ENCODE data around the gene LRMDA.
A peak's percentile ranks its signal among the peaks of the same experiment; 100 is the strongest.
"Not testable (repeated sequence)": the region's sequence is repeated elsewhere in the genome, so short reads cannot be mapped to it uniquely, and the experiment has no call there.

Gene LRMDA

GRCh38 chr10:75508814-75509306 is 77.4 kb downstream of the LRMDA start:
- peak; percentile 34 for DNase-seq (ENCODE audit: low read depth)
- H3K4me3 ChIP-seq (ENCODE audit: low read depth, low read length) = no peak overlapping the region
- no peak for TF ChIP-seq CTCF (IDR thresholded peaks at IDR 0.05; ENCODE audit: insufficient read depth, low read depth, low read length, missing control alignments)

- TF ChIP-seq CTCF (IDR thresholded peaks at IDR 0.05; ENCODE audit: insufficient read depth, low read depth, low read length, missing control alignments) = no peak
Observed at GRCh38 chr10:75509706-75510105, 78.3 kb downstream of the LRMDA start.

GRCh38 chr10:75511011-75511410 is 79.6 kb downstream of the LRMDA start:
- no peak for DNase-seq (ENCODE audit: low read depth)
- H3K4me3 ChIP-seq (ENCODE audit: low read depth, low read length) = no peak overlapping the region
- no peak for TF ChIP-seq CTCF (IDR thresholded peaks at IDR 0.05; ENCODE audit: insufficient read depth, low read depth, low read length, missing control alignments)

More at GRCh38 chr10:75509706-75510105, 78.3 kb downstream of the LRMDA start:
- no peak overlapping the region for H3K4me3 ChIP-seq (ENCODE audit: low read depth, low read length)
- no peak for DNase-seq (ENCODE audit: low read depth)

GRCh38 chr10:75512203-75512933 is 80.9 kb downstream of the LRMDA start:
- H3K4me3 ChIP-seq (ENCODE audit: low read depth, low read length) = no peak overlapping the region
- no peak for DNase-seq (ENCODE audit: low read depth)
- TF ChIP-seq CTCF (IDR thresholded peaks at IDR 0.05; ENCODE audit: insufficient read depth, low read depth, low read length, missing control alignments) = no peak

GRCh38 chr10:75513292-75513885 is 82.0 kb downstream of the LRMDA start:
- no peak overlapping the region for H3K4me3 ChIP-seq (ENCODE audit: low read depth, low read length)
- TF ChIP-seq CTCF (IDR thresholded peaks at IDR 0.05; ENCODE audit: insufficient read depth, low read depth, low read length, missing control alignments) = no peak
- DNase-seq (ENCODE audit: low read depth) = no peak

- TF ChIP-seq CTCF (IDR thresholded peaks at IDR 0.05; ENCODE audit: insufficient read depth, low read depth, low read length, missing control alignments) = no peak
- no peak for DNase-seq (ENCODE audit: low read depth)
- no peak overlapping the region for H3K4me3 ChIP-seq (ENCODE audit: low read depth, low read length)
Observed at GRCh38 chr10:75514830-75515229, 83.4 kb downstream of the LRMDA start.

- not testable (repeated sequence) for DNase-seq (ENCODE audit: low read depth); H3K4me3 ChIP-seq (ENCODE audit: low read depth, low read length)
Observed at GRCh38 chr10:75516154-75516553, 84.7 kb downstream of the LRMDA start.

GRCh38 chr10:75519213-75519612 is 87.8 kb downstream of the LRMDA start:
- not testable (repeated sequence) for DNase-seq (ENCODE audit: low read depth); H3K4me3 ChIP-seq (ENCODE audit: low read depth, low read length)

- not testable (repeated sequence) for DNase-seq (ENCODE audit: low read depth); H3K4me3 ChIP-seq (ENCODE audit: low read depth, low read length)
Observed at GRCh38 chr10:75521194-75521829, 89.9 kb downstream of the LRMDA start.
